Measurements from ENCODE around the gene KRT33B.

Gene KRT33B

GRCh38 chr17:41315814-41316445 is 53.7 kb downstream of the KRT33B start:
- TF ChIP-seq EZH2phosphoT487 (conservative IDR thresholded peaks at IDR 0.05; ENCODE audit: low read length), result no peak
- TF ChIP-seq, protein P1, sequence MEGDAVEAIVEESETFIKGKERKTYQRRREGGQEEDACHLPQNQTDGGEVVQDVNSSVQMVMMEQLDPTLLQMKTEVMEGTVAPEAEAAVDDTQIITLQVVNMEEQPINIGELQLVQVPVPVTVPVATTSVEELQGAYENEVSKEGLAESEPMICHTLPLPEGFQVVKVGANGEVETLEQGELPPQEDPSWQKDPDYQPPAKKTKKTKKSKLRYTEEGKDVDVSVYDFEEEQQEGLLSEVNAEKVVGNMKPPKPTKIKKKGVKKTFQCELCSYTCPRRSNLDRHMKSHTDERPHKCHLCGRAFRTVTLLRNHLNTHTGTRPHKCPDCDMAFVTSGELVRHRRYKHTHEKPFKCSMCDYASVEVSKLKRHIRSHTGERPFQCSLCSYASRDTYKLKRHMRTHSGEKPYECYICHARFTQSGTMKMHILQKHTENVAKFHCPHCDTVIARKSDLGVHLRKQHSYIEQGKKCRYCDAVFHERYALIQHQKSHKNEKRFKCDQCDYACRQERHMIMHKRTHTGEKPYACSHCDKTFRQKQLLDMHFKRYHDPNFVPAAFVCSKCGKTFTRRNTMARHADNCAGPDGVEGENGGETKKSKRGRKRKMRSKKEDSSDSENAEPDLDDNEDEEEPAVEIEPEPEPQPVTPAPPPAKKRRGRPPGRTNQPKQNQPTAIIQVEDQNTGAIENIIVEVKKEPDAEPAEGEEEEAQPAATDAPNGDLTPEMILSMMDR (IDR thresholded peaks at IDR 0.05; ENCODE audit: insufficient read depth, low read length, poor library complexity, severe bottlenecking), result no peak
- no peak overlapping the region for H3K4me3 ChIP-seq (ENCODE audit: insufficient read depth, low read length, poor library complexity, severe bottlenecking)
- no peaks in the 10 kb centered on the region for H3K79me2 ChIP-seq (ENCODE audit: insufficient read depth, low read length)

DNA sequence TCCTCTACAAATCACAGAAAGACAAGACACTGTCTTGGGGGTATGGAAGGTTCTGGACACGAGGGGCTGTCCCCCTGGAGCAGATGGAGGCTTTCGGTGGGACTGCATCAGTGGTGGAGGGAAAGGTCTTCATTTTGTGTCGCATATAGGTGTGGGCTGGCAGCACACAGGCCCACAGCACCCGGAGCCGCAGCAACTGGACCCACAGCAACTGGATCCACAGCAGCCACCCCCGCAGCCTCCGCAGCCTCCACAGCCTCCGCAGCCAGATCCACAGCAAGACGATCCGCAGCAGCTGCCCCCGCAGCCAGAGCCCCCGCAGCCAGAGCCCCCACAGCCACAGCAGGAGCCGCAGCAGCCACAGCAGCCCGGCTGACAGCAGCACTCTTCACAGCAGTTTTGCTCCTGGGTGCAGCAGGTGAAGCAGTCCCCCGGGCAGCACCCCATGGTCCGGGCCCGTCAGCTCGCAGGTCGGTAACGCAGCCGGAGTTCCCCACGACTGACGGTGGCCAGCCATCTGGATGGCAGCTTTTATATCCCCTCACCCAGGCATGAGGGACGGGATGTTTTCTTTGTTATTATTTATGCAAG is 54.3 kb downstream of the KRT33B start, which contains the start of gene KRTAP17-1:
KRTAP17-1 (minus strand) TSS at position 507 of the 591 bp plus-strand sequence; CDS start at position 447, 60 bp downstream.
- 0 out of 2 replicates have a peak, but pooled peaks cover 3% of the 10 kb centered on the region for H3K36me3 ChIP-seq (ENCODE audit: low read length)
- no peaks in the 10 kb centered on the region for H4K20me1 ChIP-seq (ENCODE audit: low read depth, low read length)
- H3K4me3 ChIP-seq (ENCODE audit: insufficient read depth, low read length, poor library complexity, severe bottlenecking), result no peak within 1 kb of the TSS

More at GRCh38 chr17:41315814-41316445, 53.7 kb downstream of the KRT33B start:
- Histone ChIP-seq H2AFZ (ENCODE audit: low read depth, low read length, severe bottlenecking) (no peak overlapping the region), H3K9ac (ENCODE audit: low read length) (no peak overlapping the region), H3K9me3 (ENCODE audit: insufficient read depth, low read length) (peaks cover 8% of the 10 kb centered on the region; the same call in 1 of the 2 replicates), H4K20me1 (ENCODE audit: low read depth, low read length) (no peaks in the 10 kb centered on the region), H3K27me3 (ENCODE audit: low read length) (no peaks in the 10 kb centered on the region), H3K9me2 (replicated peaks; ENCODE audit: insufficient read depth, low read length) (no peaks in the 10 kb centered on the region), H3K4me2 (ENCODE audit: low read depth, low read length, poor library complexity, severe bottlenecking) (no peak overlapping the region), H3K36me3 (ENCODE audit: low read length) (0 out of 2 replicates have a peak, but pooled peaks cover 3% of the 10 kb centered on the region), H3F3A (ENCODE audit: insufficient read depth) (no peaks in the 10 kb centered on the region), H3K27ac (ENCODE audit: low read depth, low read length) (no peak overlapping the region)

More for the DNA sequence above, 54.3 kb downstream of the KRT33B start, which contains the start of gene KRTAP17-1:
- Histone ChIP-seq H3K27ac (ENCODE audit: low read depth, low read length) (no peak within 1 kb of the TSS), H3K9ac (ENCODE audit: low read length) (no peak within 1 kb of the TSS), H3F3A (ENCODE audit: insufficient read depth) (no peaks in the 10 kb centered on the region), H2AFZ (ENCODE audit: low read depth, low read length, severe bottlenecking) (no peak within 1 kb of the TSS), H3K27me3 (ENCODE audit: low read length) (no peaks in the 10 kb centered on the region), H3K9me2 (replicated peaks; ENCODE audit: insufficient read depth, low read length) (no peaks in the 10 kb centered on the region), H3K79me2 (ENCODE audit: insufficient read depth, low read length) (no peaks in the 10 kb centered on the region), H3K4me2 (ENCODE audit: low read depth, low read length, poor library complexity, severe bottlenecking) (no peak within 1 kb of the TSS), H3K9me3 (ENCODE audit: insufficient read depth, low read length) (peaks cover 8% of the 10 kb centered on the region; the same call in 1 of the 2 replicates)
- TF ChIP-seq, protein P1 (IDR thresholded peaks at IDR 0.05; ENCODE audit: insufficient read depth, low read length, poor library complexity, severe bottlenecking), result no peak

Measured in SU-DHL-6 (cell line).